C1 segment of cervical spinal cord (tissue), 14 donors: ENCODE data around the gene ARHGEF3.

Source experiments
- DNase-seq, 14 donors: peaks; one replicate each; lab custom pipeline; 2025; lab: John Stamatoyannopoulos, UW

ARHGEF3 gene

DNA sequence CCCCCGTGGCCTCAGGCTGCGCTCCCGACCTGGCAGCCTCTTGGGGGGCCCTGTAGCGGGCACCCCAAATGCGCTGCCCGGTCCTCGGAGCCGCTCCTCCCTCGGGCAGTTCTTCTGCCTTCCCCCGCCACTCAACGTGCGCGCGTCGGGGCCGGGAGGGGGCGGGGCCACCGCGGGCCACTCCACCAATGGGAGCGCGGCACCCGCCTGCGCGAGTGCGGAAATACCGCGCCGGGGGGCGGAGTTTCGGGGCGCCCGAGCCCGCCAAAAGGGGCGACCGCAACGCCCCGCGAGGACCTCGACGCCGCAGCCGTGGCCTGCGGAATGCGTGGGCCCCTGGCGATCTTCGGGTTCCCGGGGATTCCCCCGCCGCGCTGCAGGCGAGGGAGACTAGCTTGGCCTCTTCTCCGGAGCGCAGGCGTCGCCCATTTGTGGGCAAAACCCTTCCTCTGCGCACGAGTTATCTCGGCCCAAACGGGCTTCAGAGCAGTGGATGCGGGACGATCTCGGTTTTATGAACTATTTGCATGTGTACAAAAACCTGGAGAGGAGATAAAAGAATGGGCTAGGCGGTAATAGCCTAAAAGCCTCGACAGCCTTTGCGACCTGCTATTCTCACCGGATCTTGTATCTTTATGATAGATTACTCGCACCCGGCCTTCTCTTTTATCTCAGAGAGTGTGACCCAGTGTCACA, 118.5 kb downstream of the ARHGEF3 start, which contains the start of gene TASOR:
TSS of gene TASOR (minus strand) at position 144 of the 696 bp plus-strand sequence. CDS start 259 bp downstream, outside the sequence.
- DNase-seq, result peak in 13 of 14 donors; percentile 9 to 85 (median 77)

- peak in 13 of 14 donors; percentile 22 to 84 (median 77) for DNase-seq
Measured at GRCh38 chr3:56682462-56683121, 119.2 kb downstream of the ARHGEF3 start.

- peak in 2 of 14 donors; percentile 42 to 72 for DNase-seq
Measured at GRCh38 chr3:56681984-56682461, 119.7 kb downstream of the ARHGEF3 start.

GRCh38 chr3:56680054-56680580, 121.6 kb downstream of the ARHGEF3 start:
- DNase-seq, result no peak
